Globus pallidus (tissue), 1 donor: ENCODE measurements around the gene EPHB1.

Source experiments
- DNase-seq: peaks from one replicate; pipeline ENCODE4 v3.0.0-alpha.2; 2015; ENCODE audit warnings: low spot score

Gene EPHB1

GRCh38 chr3:134794950-134795745 is at the start of gene EPHB1:
Gene EPHB1 (plus strand): TSS chr3:134795260.
- DNase-seq: peak; percentile 68

- no peak for DNase-seq
These were observed 46.4 kb upstream of the EPHB1 start for GRCh38 chr3:134748698-134749097.

GRCh38 chr3:134749174-134749573 is 45.9 kb upstream of the EPHB1 start:
- DNase-seq: no peak

- no peak for DNase-seq
These were observed 45.1 kb upstream of the EPHB1 start for GRCh38 chr3:134749802-134750553.

- no peak for DNase-seq
These were observed 43.2 kb upstream of the EPHB1 start for GRCh38 chr3:134751831-134752230.

- DNase-seq: no peak
These were observed 42.1 kb upstream of the EPHB1 start for GRCh38 chr3:134752761-134753461.

- no peak for DNase-seq
These were observed 40.9 kb upstream of the EPHB1 start for GRCh38 chr3:134753999-134754742.

- no peak for DNase-seq
These were observed 40.1 kb upstream of the EPHB1 start for GRCh38 chr3:134754768-134755559.

- DNase-seq: no peak
These were observed 39.2 kb upstream of the EPHB1 start for GRCh38 chr3:134755821-134756220.

GRCh38 chr3:134757549-134758069 is 37.5 kb upstream of the EPHB1 start:
- no peak for DNase-seq

GRCh38 chr3:134761213-134761612 is 33.8 kb upstream of the EPHB1 start:
- DNase-seq: no peak

- no peak for DNase-seq
These were observed 33.0 kb upstream of the EPHB1 start for GRCh38 chr3:134762016-134762415.

GRCh38 chr3:134765468-134765867 is 29.6 kb upstream of the EPHB1 start:
- DNase-seq: no peak

- no peak for DNase-seq
These were observed 28.8 kb upstream of the EPHB1 start for GRCh38 chr3:134766290-134766689.

GRCh38 chr3:134768116-134768515 is 26.9 kb upstream of the EPHB1 start:
- no peak for DNase-seq

- DNase-seq: no peak
These were observed 26.2 kb upstream of the EPHB1 start for GRCh38 chr3:134768837-134769236.

- DNase-seq: no peak
These were observed 25.7 kb upstream of the EPHB1 start for GRCh38 chr3:134769287-134769868.

GRCh38 chr3:134772011-134772410 is 23.0 kb upstream of the EPHB1 start:
- DNase-seq: no peak

GRCh38 chr3:134772591-134772990 is 22.5 kb upstream of the EPHB1 start:
- DNase-seq: no peak

GRCh38 chr3:134775831-134776230 is 19.2 kb upstream of the EPHB1 start:
- no peak for DNase-seq

- DNase-seq: no peak
These were observed 18.5 kb upstream of the EPHB1 start for GRCh38 chr3:134776518-134776917.
